Epithelial cell of esophagus (primary cell): ENCODE data around the gene TFB1M.

ENCODE experiments used
- DNase-seq: peaks from one replicate; pipeline ENCODE4 v3.0.0; 2010; ENCODE audit warnings: low read depth
- H3K4me3 ChIP-seq: 2 replicates; pipeline ENCODE4 v1.5.1; 2011; ENCODE audit warnings: mild to moderate bottlenecking, low read length, control low read depth
- TF ChIP-seq, protein P1 (sequence below): IDR thresholded peaks from 2 replicates; pipeline ENCODE4 v1.5.1; 2011; ENCODE audit warnings: low read depth, mild to moderate bottlenecking, low read length, control low read depth, inconsistent platforms; ENCODE audit not compliant: insufficient read depth; ENCODE audit errors: missing control alignments

Gene TFB1M

DNA sequence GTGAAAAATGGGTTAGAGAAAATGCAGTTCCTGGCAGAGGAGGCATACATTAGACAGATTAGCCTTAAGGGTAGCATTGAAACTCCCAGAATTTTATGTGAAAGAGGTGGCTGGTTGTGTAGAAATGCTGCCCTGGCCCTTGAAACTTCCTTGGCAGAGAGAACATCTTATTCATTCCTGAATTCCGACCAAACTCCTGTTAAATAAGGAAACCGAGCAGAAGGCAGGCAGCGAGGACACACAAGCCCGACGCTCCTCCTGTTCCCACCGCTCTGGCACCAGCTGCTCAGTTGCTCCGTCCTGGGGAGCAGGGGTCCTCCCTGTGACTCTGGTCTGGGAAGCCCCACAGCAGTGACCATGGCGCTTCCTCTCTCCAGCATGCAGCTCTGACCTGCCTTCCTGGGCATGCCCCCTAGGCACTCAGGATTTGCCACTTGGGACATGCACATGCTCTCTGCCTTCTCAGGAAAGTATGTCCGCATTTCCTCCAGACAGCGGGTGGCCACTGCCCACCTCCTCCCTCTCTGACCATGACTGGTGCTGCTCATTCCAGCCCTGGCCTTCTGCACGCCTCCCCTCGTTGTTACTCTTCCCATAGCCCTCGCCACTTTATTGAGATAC lies 85.6 kb downstream of the TFB1M start:
- no peak overlapping the region for H3K4me3 ChIP-seq
- TF ChIP-seq, protein P1, sequence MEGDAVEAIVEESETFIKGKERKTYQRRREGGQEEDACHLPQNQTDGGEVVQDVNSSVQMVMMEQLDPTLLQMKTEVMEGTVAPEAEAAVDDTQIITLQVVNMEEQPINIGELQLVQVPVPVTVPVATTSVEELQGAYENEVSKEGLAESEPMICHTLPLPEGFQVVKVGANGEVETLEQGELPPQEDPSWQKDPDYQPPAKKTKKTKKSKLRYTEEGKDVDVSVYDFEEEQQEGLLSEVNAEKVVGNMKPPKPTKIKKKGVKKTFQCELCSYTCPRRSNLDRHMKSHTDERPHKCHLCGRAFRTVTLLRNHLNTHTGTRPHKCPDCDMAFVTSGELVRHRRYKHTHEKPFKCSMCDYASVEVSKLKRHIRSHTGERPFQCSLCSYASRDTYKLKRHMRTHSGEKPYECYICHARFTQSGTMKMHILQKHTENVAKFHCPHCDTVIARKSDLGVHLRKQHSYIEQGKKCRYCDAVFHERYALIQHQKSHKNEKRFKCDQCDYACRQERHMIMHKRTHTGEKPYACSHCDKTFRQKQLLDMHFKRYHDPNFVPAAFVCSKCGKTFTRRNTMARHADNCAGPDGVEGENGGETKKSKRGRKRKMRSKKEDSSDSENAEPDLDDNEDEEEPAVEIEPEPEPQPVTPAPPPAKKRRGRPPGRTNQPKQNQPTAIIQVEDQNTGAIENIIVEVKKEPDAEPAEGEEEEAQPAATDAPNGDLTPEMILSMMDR = no peak
- DNase-seq = no peak

DNA sequence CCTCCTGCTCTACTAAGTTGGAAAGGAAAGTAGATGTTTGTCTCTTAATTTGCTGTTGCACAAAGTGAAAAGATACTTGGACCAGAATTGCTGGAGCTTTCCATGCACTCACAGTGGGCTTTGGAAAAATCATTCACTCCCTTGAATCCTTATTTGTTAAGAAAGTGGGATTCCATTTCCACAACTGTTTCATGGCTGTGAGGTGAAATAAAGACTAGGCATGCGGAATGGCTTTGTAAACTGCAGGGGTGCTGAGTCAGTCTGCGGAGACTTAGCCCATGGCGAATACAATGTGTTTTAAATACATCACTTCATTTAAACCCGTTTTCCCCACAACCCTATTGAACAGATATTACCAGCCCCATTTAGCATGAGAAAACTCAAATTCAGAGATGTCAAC lies 87.2 kb downstream of the TFB1M start:
- TF ChIP-seq, protein P1 = no peak
- H3K4me3 ChIP-seq = no peak overlapping the region
- no peak for DNase-seq

DNA sequence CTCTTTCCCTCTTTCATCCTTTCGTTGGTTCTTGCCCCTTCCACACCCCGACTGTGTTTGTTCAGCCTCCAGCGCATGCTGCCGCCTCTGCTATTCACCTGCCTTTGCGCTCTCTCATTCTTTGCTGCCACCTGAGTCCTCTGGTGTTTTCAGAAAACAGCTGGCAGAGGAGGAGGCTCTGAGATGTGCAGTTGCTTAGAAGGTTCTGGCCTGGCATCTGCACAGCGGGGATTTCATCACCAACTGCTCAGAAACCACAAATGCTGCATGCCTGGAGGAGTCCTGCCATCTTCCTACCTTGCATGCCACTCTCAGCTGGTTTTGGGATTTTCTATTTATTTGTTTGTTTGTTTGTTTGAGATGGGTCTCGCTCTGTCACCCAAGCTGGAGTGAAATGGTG lies 89.7 kb downstream of the TFB1M start:
- no peak overlapping the region for H3K4me3 ChIP-seq
- TF ChIP-seq, protein P1 = no peak
- peak; percentile 37 for DNase-seq

DNA sequence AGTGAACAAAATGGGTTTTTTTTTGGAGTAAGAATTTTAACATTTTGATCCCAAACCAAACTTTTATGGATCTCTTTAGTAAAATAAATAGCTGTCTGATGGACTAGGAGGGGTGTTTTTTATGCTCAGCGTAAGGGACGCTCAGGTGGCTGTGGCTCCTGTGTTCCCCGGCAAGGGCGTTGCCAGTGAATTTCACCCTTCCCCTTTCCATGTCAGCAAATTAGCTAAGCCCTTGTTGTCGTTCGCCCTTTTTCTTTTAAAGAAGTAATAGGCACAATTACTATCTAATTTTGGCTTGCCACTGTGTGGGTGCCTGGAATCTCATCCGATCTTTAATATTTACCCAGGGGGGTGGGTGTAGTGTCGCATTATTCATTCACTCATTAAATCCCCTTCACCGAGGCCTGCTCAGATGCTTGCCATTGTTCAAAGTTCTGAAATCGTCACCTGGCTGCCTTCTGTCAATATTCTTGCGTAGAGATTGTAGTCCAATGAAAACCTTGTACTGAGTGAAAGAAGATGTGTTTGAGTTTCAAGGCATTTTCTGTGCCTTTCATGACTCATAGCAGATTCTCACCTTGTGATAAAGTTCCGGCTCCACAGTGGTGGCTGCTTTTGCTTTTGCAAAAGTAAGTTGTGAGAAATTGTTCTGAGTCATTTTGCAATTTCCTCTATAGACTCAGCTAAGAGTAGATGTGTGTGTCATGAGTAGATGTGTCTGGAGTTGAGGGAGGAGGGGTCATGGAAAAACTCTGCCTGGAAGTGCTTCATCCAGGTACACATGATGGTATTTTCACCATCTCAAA lies 90.4 kb downstream of the TFB1M start:
- no peak overlapping the region for H3K4me3 ChIP-seq
- TF ChIP-seq, protein P1 = no peak
- DNase-seq = peak; percentile 97

DNA sequence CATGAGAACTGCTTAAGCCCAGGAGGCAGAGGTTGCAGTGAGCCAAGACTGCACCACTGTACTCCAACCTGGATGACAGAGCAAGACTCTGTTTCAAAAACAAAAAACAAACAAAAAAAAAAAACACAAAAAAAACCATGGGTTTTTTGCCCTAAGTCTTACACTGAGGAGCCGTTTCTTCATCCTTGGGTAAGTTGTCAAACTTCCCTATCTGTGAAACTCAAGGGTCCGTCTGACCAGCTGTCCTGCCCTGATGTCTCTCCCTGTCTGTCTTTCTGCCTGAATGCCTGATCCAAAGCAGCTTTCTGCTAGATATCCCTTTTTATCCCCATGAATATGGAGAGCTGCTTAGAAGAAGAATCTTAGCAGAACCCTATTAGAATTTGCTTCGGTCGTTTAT lies 91.8 kb downstream of the TFB1M start:
- TF ChIP-seq, protein P1 = no peak
- H3K4me3 ChIP-seq = no peak overlapping the region
- DNase-seq = no peak

DNA sequence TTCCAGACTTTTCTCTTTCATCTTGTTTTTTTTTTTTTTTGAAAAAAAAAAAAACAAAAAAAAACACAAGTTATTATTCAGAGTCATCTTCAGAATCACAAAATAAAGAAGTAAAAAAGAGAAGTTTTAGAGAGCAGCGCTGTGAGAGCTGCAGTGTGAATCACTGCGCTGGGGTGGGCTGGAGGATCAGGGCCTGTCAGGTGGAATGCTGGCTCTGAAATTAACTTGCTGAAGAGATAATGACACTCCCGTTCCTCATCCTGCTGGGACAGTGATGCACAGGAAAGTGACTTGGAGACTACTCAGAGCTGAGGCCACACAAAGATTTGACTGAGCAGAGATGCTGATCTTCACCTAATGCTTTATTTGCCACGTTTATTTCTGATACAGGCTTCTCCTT lies 93.2 kb downstream of the TFB1M start:
- no peak for DNase-seq
- H3K4me3 ChIP-seq = no peak overlapping the region
- TF ChIP-seq, protein P1 = no peak
